Testis (tissue), 2 donors: ENCODE measurements around the gene UMPS.

Source experiments
- CTCF ChIP-seq, 3 experiments: fragments of 450-650 bp in 2 of 3; fragments of 200-600 bp in 1 of 3; sonication (generic) in 1 of 3; IDR thresholded peaks; one replicate each; pipeline ENCODE4 v1.5.1; 2016 to 2019; ENCODE audit warnings: antibody characterized with exemption in 3 of 3, mild to moderate bottlenecking in 2 of 3, moderate library complexity in 1 of 3
- POLR2A ChIP-seq: fragments of 450-650 bp; IDR thresholded peaks from one replicate; pipeline ENCODE4 v1.6.1; 2017; ENCODE audit warnings: antibody characterized with exemption, mild to moderate bottlenecking, moderate library complexity

GRCh38 chr3:124685481-124685880 is 44.8 kb upstream of the UMPS start:
- TF ChIP-seq POLR2A (no peak), CTCF (IDR thresholded peaks at IDR 0.05) (no peak)
